Neuronal stem cell (in vitro differentiated cells): ENCODE measurements around the gene GRPEL1.

Source experiments
- DNase-seq: peaks from one replicate; pipeline ENCODE4 v3.0.0-alpha.2; 2013; ENCODE audit warnings: low spot score
- H2AFZ ChIP-seq: one replicate; pipeline ENCODE4 v1.6.1; 2013; ENCODE audit warnings: mild to moderate bottlenecking, low read length, inconsistent platforms
- H2AK5ac ChIP-seq: 2 replicates; pipeline ENCODE4 v1.6.1; 2013; ENCODE audit warnings: low read depth, mild to moderate bottlenecking, inconsistent platforms, low read length, moderate library complexity, mixed read lengths
- H2BK120ac ChIP-seq: 2 replicates; pipeline ENCODE4 v1.6.1; 2013; ENCODE audit warnings: low read depth, mild to moderate bottlenecking, inconsistent platforms, low read length, moderate library complexity, mixed read lengths
- H2BK12ac ChIP-seq: one replicate; pipeline ENCODE4 v1.6.1; 2013; ENCODE audit warnings: low read length, inconsistent platforms
- H2BK15ac ChIP-seq: 2 replicates; pipeline ENCODE4 v1.6.1; 2013; ENCODE audit warnings: mild to moderate bottlenecking, low read length, inconsistent platforms, mixed read lengths
- H2BK5ac ChIP-seq: one replicate; pipeline ENCODE4 v1.6.1; 2013; ENCODE audit warnings: inconsistent platforms, mild to moderate bottlenecking, low read length, moderate library complexity
- H3K14ac ChIP-seq: one replicate; pipeline ENCODE4 v1.6.1; 2013; ENCODE audit warnings: low read length, inconsistent platforms
- H3K18ac ChIP-seq: 2 replicates; pipeline ENCODE4 v1.6.1; 2013; ENCODE audit warnings: low read length, inconsistent platforms
- H3K23ac ChIP-seq: 2 replicates; pipeline ENCODE4 v1.6.1; 2013; ENCODE audit warnings: low read depth, mild to moderate bottlenecking, mixed read lengths, low read length, inconsistent platforms; ENCODE audit not compliant: poor library complexity
- H3K27ac ChIP-seq: replicated peaks from 3 replicates; pipeline ENCODE4 v1.5.1; 2013; ENCODE audit warnings: low read length, inconsistent platforms
- H3K27me3 ChIP-seq, 3 experiments: 2 replicates each; pipeline ENCODE4 v1.6.1; 2013; ENCODE audit warnings: low read length in 3 of 3, mild to moderate bottlenecking in 2 of 3, inconsistent platforms in 1 of 3, low read depth in 1 of 3, mixed read lengths in 1 of 3, moderate library complexity in 1 of 3; ENCODE audit not compliant: control insufficient read depth in 3 of 3, insufficient read depth in 3 of 3
- H3K36me3 ChIP-seq, 2 donors: replicated peaks in 1 of 2; 2 replicates each; pipeline ENCODE4 v1.6.1; 2013; ENCODE audit warnings: low read length in 2 of 2; ENCODE audit not compliant: control insufficient read depth in 2 of 2, insufficient read depth in 2 of 2
- H3K4ac ChIP-seq: 2 replicates; pipeline ENCODE4 v1.6.1; 2013; ENCODE audit warnings: inconsistent platforms, mild to moderate bottlenecking, low read length, moderate library complexity
- H3K4me1 ChIP-seq, 2 donors: 1 replicate in 1 of 2; 2 replicates in 1 of 2; pipeline ENCODE4 v1.6.1; 2013; ENCODE audit warnings: low read length in 2 of 2, low read depth in 1 of 2; ENCODE audit not compliant: control insufficient read depth in 2 of 2, insufficient read depth in 1 of 2
- H3K4me2 ChIP-seq: one replicate; pipeline ENCODE4 v1.6.1; 2013; ENCODE audit warnings: mild to moderate bottlenecking, low read length, inconsistent platforms; ENCODE audit not compliant: insufficient read depth, poor library complexity, severe bottlenecking
- H3K4me3 ChIP-seq, 2 donors: 2 replicates each; pipeline ENCODE4 v1.5.1; 2013; ENCODE audit warnings: low read length in 2 of 2, mild to moderate bottlenecking in 2 of 2, inconsistent platforms in 1 of 2, moderate library complexity in 1 of 2
- H3K79me1 ChIP-seq: one replicate; pipeline ENCODE4 v1.6.1; 2013; ENCODE audit warnings: low read depth, mild to moderate bottlenecking, inconsistent platforms, low read length, moderate library complexity
- H3K9ac ChIP-seq: one replicate; pipeline ENCODE4 v1.6.1; 2013; ENCODE audit warnings: mild to moderate bottlenecking, low read depth, low read length, inconsistent platforms; ENCODE audit not compliant: poor library complexity
- H3K9me3 ChIP-seq, 2 donors: replicated peaks in 1 of 2; 2 replicates each; pipeline versions ENCODE3 to v1.6.1; 2013; ENCODE audit warnings: low read length in 2 of 2, mild to moderate bottlenecking in 2 of 2, inconsistent platforms in 1 of 2, low read depth in 1 of 2, mixed read lengths in 1 of 2, moderate library complexity in 1 of 2; ENCODE audit not compliant: control insufficient read depth in 2 of 2, insufficient read depth in 1 of 2
- H4K8ac ChIP-seq: one replicate; pipeline ENCODE4 v1.6.1; 2013; ENCODE audit warnings: low read depth, mild to moderate bottlenecking, inconsistent platforms, low read length, moderate library complexity
- H4K91ac ChIP-seq: one replicate; pipeline ENCODE4 v1.6.1; 2013; ENCODE audit warnings: low read length, low read depth, mild to moderate bottlenecking, inconsistent platforms; ENCODE audit not compliant: poor library complexity
- WGBS, 2 donors: extraction: QIAGEN DNeasy Blood & Tissue Kit; methylation state at CpG; one replicate each; pipeline ENCODE4 v1.1.7; 2013; ENCODE audit warnings: missing lambda C conversion rate in 2 of 2, mixed read lengths in 1 of 2; ENCODE audit not compliant: insufficient read length in 2 of 2, insufficient replicate concordance in 1 of 2; ENCODE audit errors: extremely low coverage in 2 of 2; 5-methylcytosine and 5-hydroxymethylcytosine counted together

The GRPEL1 gene

GRCh38 chr4:7092026-7092425, 24.2 kb upstream of the GRPEL1 start:
- Histone ChIP-seq H2BK5ac (no peak overlapping the region), H3K79me1 (no peaks in the 10 kb centered on the region), H3K4me2 (no peak overlapping the region), H3K9me3 (peaks cover 0 to under 1% of the 10 kb centered on the region in 2 donors), H3K36me3 (no peaks in the 10 kb centered on the region), H3K4me3 (no peak overlapping the region), H3K14ac (no peak overlapping the region), H2BK120ac (no peak overlapping the region), H3K27me3 (peaks cover 0 to 38% (median 3%) of the 10 kb centered on the region in 3 experiments), H4K8ac (no peak overlapping the region), H2BK15ac (no peak overlapping the region), H3K4ac (no peak overlapping the region), H2AK5ac (no peak overlapping the region), H3K18ac (no peak overlapping the region), H2AFZ (no peak overlapping the region), H3K27ac (no peak overlapping the region), H2BK12ac (no peak overlapping the region), H3K23ac (no peak overlapping the region), H3K9ac (no peak overlapping the region), H4K91ac (no peak overlapping the region), H3K4me1 (no peaks in the 10 kb centered on the region)
- DNase-seq: no peak
- no CpG with 5 or more reads among the region's 3 CpGs for WGBS, 2 donors

GRCh38 chr4:7089213-7089986, 21.5 kb upstream of the GRPEL1 start:
- Histone ChIP-seq H3K9me3 (peaks cover 0 to 4% of the 10 kb centered on the region in 2 donors), H2BK120ac (no peak overlapping the region), H2BK12ac (no peak overlapping the region), H2BK5ac (no peak overlapping the region), H3K4me2 (no peak overlapping the region), H3K4me1 (no peaks in the 10 kb centered on the region), H3K9ac (no peak overlapping the region), H3K14ac (no peak overlapping the region), H3K4ac (no peak overlapping the region), H2AFZ (no peak overlapping the region), H2AK5ac (no peak overlapping the region), H3K36me3 (no peaks in the 10 kb centered on the region), H3K27ac (no peak overlapping the region), H3K4me3 (no peak overlapping the region), H3K79me1 (no peaks in the 10 kb centered on the region), H3K18ac (no peak overlapping the region), H3K23ac (no peak overlapping the region), H4K8ac (no peak overlapping the region), H4K91ac (no peak overlapping the region), H2BK15ac (no peak overlapping the region), H3K27me3 (peaks cover 0 to 19% (median 2%) of the 10 kb centered on the region in 3 experiments)
- DNase-seq: no peak
- WGBS, 2 donors: no CpG with 5 or more reads among the region's 5 CpGs

- no CpG with 5 or more reads among the region's 3 CpGs for WGBS, 2 donors
- no peak overlapping the region for H3K9ac ChIP-seq
- H3K79me1 ChIP-seq: no peaks in the 10 kb centered on the region
- no peaks in the 10 kb centered on the region for H3K4me1 ChIP-seq
- H2BK120ac ChIP-seq: no peak overlapping the region
- H2AK5ac ChIP-seq: no peak overlapping the region
- H3K9me3 ChIP-seq: peaks cover 0 to 4% of the 10 kb centered on the region in 2 donors
- H2AFZ ChIP-seq: no peak overlapping the region
- no peak overlapping the region for H4K8ac ChIP-seq
- peaks cover 0 to 21% (median 2%) of the 10 kb centered on the region in 3 experiments for H3K27me3 ChIP-seq
- no peak overlapping the region for H3K18ac ChIP-seq
- DNase-seq: no peak
- H3K4me3 ChIP-seq: no peak overlapping the region
- H3K23ac ChIP-seq: no peak overlapping the region
- H2BK15ac ChIP-seq: no peak overlapping the region
- no peak overlapping the region for H3K4me2 ChIP-seq
- no peak overlapping the region for H2BK5ac ChIP-seq
- no peak overlapping the region for H4K91ac ChIP-seq
- H3K27ac ChIP-seq: no peak overlapping the region
- H3K4ac ChIP-seq: no peak overlapping the region
- no peaks in the 10 kb centered on the region for H3K36me3 ChIP-seq
- H3K14ac ChIP-seq: no peak overlapping the region
- H2BK12ac ChIP-seq: no peak overlapping the region
Measured at GRCh38 chr4:7087036-7087435, 19.2 kb upstream of the GRPEL1 start.

- Histone ChIP-seq H3K4me2 (no peak overlapping the region), H4K91ac (no peak overlapping the region), H2BK5ac (no peak overlapping the region), H3K4ac (no peak overlapping the region), H3K9me3 (peaks cover 0 to 4% of the 10 kb centered on the region in 2 donors), H3K18ac (no peak overlapping the region), H4K8ac (no peak overlapping the region), H2BK15ac (no peak overlapping the region), H3K36me3 (no peaks in the 10 kb centered on the region), H3K79me1 (no peaks in the 10 kb centered on the region), H2BK120ac (no peak overlapping the region), H3K23ac (no peak overlapping the region), H3K9ac (no peak overlapping the region), H2BK12ac (no peak overlapping the region), H3K14ac (no peak overlapping the region), H3K27me3 (peaks cover 0 to 21% (median 0%) of the 10 kb centered on the region in 3 experiments), H3K4me1 (no peaks in the 10 kb centered on the region), H2AFZ (no peak overlapping the region), H2AK5ac (no peak overlapping the region), H3K27ac (no peak overlapping the region), H3K4me3 (no peak overlapping the region)
- WGBS, 2 donors: no CpG with 5 or more reads among the region's 1 CpG
- DNase-seq: no peak
Measured at GRCh38 chr4:7086384-7086783, 18.5 kb upstream of the GRPEL1 start.
